Cardiac septum (tissue), 1 donor: ENCODE results near the gene SDK2. TPM values are rescaled to one million over a fixed set of nuclear protein-coding genes. Genes with fewer than 3 reads are reported as not detected.

ENCODE experiments used
- DNase-seq: peaks from one replicate; pipeline ENCODE4 v3.0.0-alpha.2; 2020; ENCODE audit warnings: low spot score
- intact Hi-C: fragments of 100-400 bp; cut with DNase I; formaldehyde crosslinking; loops from one replicate; pipeline ENCODE4 v1.14.0; 2022
- total RNA-seq: library from RNA; stranded (reverse); fragmentation: NEBNext Ultra II Directional; extraction: Animal tissue kit (Norgen Biotek cat#: 25700); gene quantifications from one replicate; pipeline ENCODE4 v1.2.1, GENCODE V29; 2021
- donor health status: DM: no; HTN: no; CAD: no.

SDK2 gene
- total RNA-seq, 1 donor from 2014 or later: 3.0 TPM

GRCh38 chr17:73657473-73658116 lies 13.3 kb upstream of the SDK2 start:
- intact Hi-C loops: loop anchor here (2.0 to 5.0 kb wide), 3 partner anchors 55 to 183 kb away; no protein-coding TSS in a partner anchor
- no peak for DNase-seq

- intact Hi-C loops: loop anchor here (5.0 kb wide), 1 partner anchor 523 kb away; no protein-coding TSS in a partner anchor
- DNase-seq: no peak
Measured at GRCh38 chr17:73654241-73654640, 10.0 kb upstream of the SDK2 start.

DNA sequence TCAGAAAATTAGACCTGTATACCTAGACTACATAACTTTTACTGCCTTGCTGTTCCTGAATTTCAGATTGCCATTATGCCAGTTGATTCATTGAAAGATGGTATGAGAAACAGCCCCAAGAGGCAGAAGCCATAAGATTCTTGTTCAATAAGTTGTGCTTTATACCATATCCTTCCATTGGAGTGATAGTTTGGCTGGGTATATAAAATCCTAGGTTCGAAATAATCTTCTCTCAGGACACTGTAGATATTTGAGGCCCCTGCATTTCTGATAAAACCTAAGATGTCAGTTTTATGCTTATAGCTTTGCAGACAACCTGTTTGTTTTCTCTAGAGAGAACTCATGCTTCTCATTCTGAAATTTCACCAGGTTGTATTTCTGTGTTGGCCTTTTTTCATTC lies 9.6 kb upstream of the SDK2 start:
- intact Hi-C loops: loop anchor here (5.0 kb wide), 1 partner anchor 523 kb away; no protein-coding TSS in a partner anchor

DNA sequence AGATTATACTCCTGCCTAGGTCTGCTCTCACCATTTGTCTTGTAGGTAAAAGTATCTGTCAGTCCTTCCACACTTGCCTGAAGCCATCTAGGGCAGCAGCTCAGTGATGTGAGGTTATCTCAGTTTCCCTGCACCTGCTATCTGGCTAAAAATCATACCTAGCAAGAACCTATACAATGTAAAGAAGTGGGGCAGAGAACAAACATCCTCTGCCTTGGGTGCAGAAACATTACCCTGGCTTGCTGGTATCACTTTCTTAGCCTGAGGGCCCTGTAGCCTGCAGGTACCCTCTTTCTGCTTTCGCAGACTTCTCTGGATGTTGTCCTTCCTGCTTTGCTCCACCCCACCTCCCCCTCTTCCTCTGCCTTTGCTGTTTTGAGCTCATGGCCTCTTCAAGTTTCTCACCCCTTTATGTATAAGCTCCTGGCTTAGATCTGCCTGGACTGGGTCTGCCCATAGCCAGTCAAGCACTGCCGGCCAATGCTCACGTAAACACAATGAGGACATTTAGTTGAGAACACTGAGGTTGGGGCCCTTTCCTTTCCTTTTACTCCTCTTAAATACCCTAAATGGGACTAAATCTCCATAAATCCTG lies 8.7 kb upstream of the SDK2 start:
- intact Hi-C loops: loop anchor here (5.0 kb wide), 1 partner anchor 524 kb away; no protein-coding TSS in a partner anchor
- DNase-seq: no peak

More for the DNA sequence above, 9.6 kb upstream of the SDK2 start:
- DNase-seq: no peak

DNA sequence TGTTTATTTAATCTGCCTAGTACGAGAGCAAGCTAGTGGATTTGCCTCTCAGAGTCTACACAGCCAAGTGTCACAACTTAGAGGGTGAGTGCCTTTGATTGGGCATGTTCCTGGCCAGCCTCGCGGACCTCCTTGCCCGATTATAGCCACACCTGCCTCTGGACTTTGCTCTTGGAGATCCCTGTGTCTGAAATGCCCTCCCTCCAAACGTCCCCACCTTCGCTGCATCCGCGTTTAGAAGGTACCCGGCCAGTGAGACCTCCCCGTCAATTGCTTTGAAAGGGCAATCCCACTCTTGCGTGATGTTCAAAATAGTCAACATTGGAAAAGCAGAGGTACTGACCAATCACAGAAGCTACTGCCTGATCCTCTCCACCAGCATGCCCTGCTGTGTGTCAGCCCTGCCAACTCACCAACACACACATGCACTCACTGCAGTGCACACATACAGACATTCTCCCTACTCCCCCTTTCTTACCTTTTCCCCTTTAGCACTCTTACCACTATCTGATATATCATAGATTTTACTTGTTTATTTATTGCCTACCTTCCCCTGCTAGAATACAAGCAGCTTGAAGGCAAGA lies 6.5 kb upstream of the SDK2 start:
- DNase-seq: no peak
- intact Hi-C loops: loop anchor here (5.0 kb wide), 1 partner anchor 527 kb away; no protein-coding TSS in a partner anchor

GRCh38 chr17:73650140-73650539 lies 5.9 kb upstream of the SDK2 start:
- DNase-seq: no peak
- intact Hi-C loops: loop anchor here (5.0 kb wide), 1 partner anchor 527 kb away; no protein-coding TSS in a partner anchor

- intact Hi-C loops: loop anchor here (5.0 kb wide), 1 partner anchor 117 kb away; no protein-coding TSS in a partner anchor
- no peak for DNase-seq
Measured at GRCh38 chr17:73648974-73649373, 4.7 kb upstream of the SDK2 start.

- intact Hi-C loops: loop anchor here (5.0 kb wide), 1 partner anchor 116 kb away; no protein-coding TSS in a partner anchor
- no peak for DNase-seq
Measured at GRCh38 chr17:73648543-73648820, 4.2 kb upstream of the SDK2 start.

- no peak for DNase-seq
- intact Hi-C loops: loop anchor here (5.0 kb wide), 1 partner anchor 116 kb away; no protein-coding TSS in a partner anchor
Measured at GRCh38 chr17:73647772-73648542, 3.7 kb upstream of the SDK2 start.

- intact Hi-C loops: loop anchor here (5.0 kb wide), 1 partner anchor 115 kb away; no protein-coding TSS in a partner anchor
- DNase-seq: no peak
Measured at GRCh38 chr17:73647301-73647695, 3.1 kb upstream of the SDK2 start.

- intact Hi-C loops: loop anchor here (5.0 kb wide), 1 partner anchor 114 kb away; no protein-coding TSS in a partner anchor
- DNase-seq: peak; percentile 59
Measured at GRCh38 chr17:73646409-73647300, 2.4 kb upstream of the SDK2 start.

GRCh38 chr17:73645050-73645871 lies 1.0 kb upstream of the SDK2 start:
- intact Hi-C loops: loop anchor here (2.0 to 5.0 kb wide), 2 partner anchors 113 to 216 kb away; no protein-coding TSS in a partner anchor

GRCh38 chr17:73643852-73644144 lies 447 bp downstream of the SDK2 start:
- DNase-seq: no peak
- intact Hi-C loops: loop anchor here (2.0 kb wide), 1 partner anchor 215 kb away; no protein-coding TSS in a partner anchor

More at GRCh38 chr17:73645050-73645871, 1.0 kb upstream of the SDK2 start:
- no peak for DNase-seq

GRCh38 chr17:73643001-73643851 lies 1.0 kb downstream of the SDK2 start:
- DNase-seq: no peak
- intact Hi-C loops: no loop called here

- intact Hi-C loops: no loop called here
- DNase-seq: no peak
Measured at GRCh38 chr17:73642659-73643000, 1.6 kb downstream of the SDK2 start.

DNA sequence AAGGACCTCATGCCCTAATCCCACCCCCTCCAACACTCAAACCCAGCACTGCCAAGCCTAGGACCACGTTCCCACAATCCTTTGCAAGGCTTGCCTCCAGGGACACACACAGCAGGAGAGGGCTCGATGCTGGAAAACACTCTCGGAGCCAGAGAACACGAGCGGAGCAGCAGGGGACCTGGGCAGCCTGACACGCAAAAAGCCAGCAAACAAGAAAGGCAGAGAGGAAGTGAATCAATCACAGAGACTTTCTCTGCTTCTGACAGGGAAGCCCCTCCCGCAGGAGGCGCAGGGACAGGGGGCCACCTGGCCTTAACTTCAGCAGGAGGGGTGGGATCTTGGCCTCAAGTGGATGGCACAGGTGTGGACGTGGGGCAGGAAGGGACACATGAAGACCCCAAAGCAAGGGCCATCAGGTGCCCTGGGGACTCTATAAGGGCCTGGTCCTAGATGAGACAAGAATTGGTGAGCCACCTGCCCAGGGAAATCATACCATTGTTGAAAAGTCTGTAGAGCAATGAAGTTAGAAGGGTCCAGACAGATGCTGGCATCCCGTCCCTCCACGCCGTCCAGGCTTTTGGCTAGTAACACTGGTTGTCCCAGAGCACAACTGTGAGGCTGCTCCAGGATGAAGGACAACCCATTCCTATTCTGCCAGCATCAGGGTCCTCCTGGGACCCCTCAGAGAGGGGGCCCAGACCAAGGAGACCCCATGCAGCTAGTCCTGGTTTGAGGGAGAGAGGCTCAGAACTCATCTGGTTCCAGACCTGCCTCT lies 2.2 kb downstream of the SDK2 start:
- DNase-seq: no peak
- intact Hi-C loops: no loop called here

- DNase-seq: no peak
Measured at GRCh38 chr17:73640691-73641090, 3.6 kb downstream of the SDK2 start.

More at GRCh38 chr17:73640691-73641090, 3.6 kb downstream of the SDK2 start:
- intact Hi-C loops: no loop called here
